ENCODE results near the gene TDRD10. TPM values are rescaled to one million over a fixed set of nuclear protein-coding genes. Genes with fewer than 3 reads are reported as not detected.

Gene TDRD10
- polyA plus RNA-seq, 3 donors, result not detected

DNA sequence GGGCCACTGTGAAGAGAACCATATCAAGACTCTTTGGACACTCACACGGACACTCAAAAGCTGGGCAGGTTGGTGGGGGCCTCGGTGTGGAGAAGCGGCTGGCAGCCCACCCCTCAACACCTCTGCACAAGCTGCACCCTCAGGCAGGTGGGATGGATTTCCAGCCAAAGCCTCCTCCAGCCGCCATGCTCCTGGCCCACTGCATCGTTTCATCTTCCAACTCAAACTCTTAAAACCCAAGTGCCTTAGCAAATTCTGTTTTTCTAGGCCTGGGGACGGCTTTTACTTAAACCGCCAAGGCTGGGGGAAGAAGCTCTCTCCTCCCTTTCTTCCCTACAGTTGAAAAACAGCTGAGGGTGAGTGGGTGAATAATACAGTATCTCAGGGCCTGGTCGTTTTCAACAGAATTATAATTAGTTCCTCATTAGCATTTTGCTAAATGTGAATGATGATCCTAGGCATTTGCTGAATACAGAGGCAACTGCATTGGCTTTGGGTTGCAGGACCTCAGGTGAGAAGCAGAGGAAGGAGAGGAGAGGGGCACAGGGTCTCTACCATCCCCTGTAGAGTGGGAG, 36.3 kb upstream of the TDRD10 start:
- Histone ChIP-seq H3K4me1 (ENCODE audit: control insufficient read depth in 1 of 2, insufficient read depth in 2 of 2, low read length in 2 of 2) (peaks cover 33 to 39% of the 10 kb centered on the region in 2 donors), H3K4me3 (replicated peaks in 1 of 3; ENCODE audit: low read depth in 2 of 3, low read length in 3 of 3) (no peak overlapping the region), H3K27me3 (ENCODE audit: control insufficient read depth in 2 of 2, insufficient read depth in 2 of 2, low read length in 2 of 2) (no peaks in the 10 kb centered on the region), H3K36me3 (replicated peaks in 1 of 2; ENCODE audit: control insufficient read depth in 1 of 2, insufficient read depth in 2 of 2, low read length in 2 of 2) (peaks cover 38 to 66% of the 10 kb centered on the region in 2 donors), H2AFZ (ENCODE audit: insufficient read depth, low read depth, low read length, poor library complexity, severe bottlenecking) (no peak overlapping the region), H3K9ac (ENCODE audit: insufficient read depth, low read length, poor library complexity, severe bottlenecking) (peak overlapping the region; percentile 0), H3K79me2 (ENCODE audit: insufficient read depth, low read length) (peaks cover 27% of the 10 kb centered on the region), H3K9me3 (replicated peaks in 1 of 2; ENCODE audit: control insufficient read depth in 1 of 2, insufficient read depth in 1 of 2, low read length in 2 of 2) (no peaks in the 10 kb centered on the region), H4K20me1 (ENCODE audit: insufficient read depth, low read length) (peaks cover 74% of the 10 kb centered on the region), H3K27ac (ENCODE audit: low read depth in 1 of 2, low read length in 2 of 2) (peak overlapping the region; percentile 53 to 76), H3K4me2 (replicated peaks; ENCODE audit: extremely low read depth, low read length, poor library complexity, severe bottlenecking) (no peak overlapping the region)
- WGBS (ENCODE audit: insufficient coverage), result 98% methylated on average over 4 of the region's 8 CpGs
- no peak for TF ChIP-seq CTCF (IDR thresholded peaks at IDR 0.05)
- intact Hi-C loops (cut with micrococcal nuclease), result loop anchor here in 1 of 2 donors (2.0 kb wide), 1 partner anchor 13 kb away; no protein-coding TSS in a partner anchor
- no peak for DNase-seq
- H3K27ac Mint-ChIP-seq, result peak overlapping the region; percentile 68 to 91 (median 85)
- peaks cover 61 to 77% of the 10 kb centered on the region in 2 donors for H3K36me3 Mint-ChIP-seq
- no peaks in the 10 kb centered on the region for H3K9me3 Mint-ChIP-seq
- H3K27me3 Mint-ChIP-seq (ENCODE audit: low read depth in 3 of 3), result no peaks in the 10 kb centered on the region
- H3K4me1 Mint-ChIP-seq, result peaks cover 46% of the 10 kb centered on the region
- no peak overlapping the region for H3K4me3 Mint-ChIP-seq

- H3K4me1 ChIP-seq (ENCODE audit: control insufficient read depth in 1 of 2, insufficient read depth in 2 of 2, low read length in 2 of 2), result peaks cover 33 to 39% of the 10 kb centered on the region in 2 donors
- peak overlapping the region; percentile 53 to 76 for H3K27ac ChIP-seq (ENCODE audit: low read depth in 1 of 2, low read length in 2 of 2)
- H3K27ac Mint-ChIP-seq, result peak overlapping the region; percentile 68 to 91 (median 85)
- no peak for TF ChIP-seq CTCF (IDR thresholded peaks at IDR 0.05)
- no CpG with 5 or more reads among the region's 3 CpGs for WGBS (ENCODE audit: insufficient coverage)
- no peak overlapping the region for H3K4me3 ChIP-seq (replicated peaks in 1 of 3; ENCODE audit: low read depth in 2 of 3, low read length in 3 of 3)
- H3K27me3 Mint-ChIP-seq (ENCODE audit: low read depth in 3 of 3), result no peaks in the 10 kb centered on the region
- H3K9me3 ChIP-seq (replicated peaks in 1 of 2; ENCODE audit: control insufficient read depth in 1 of 2, insufficient read depth in 1 of 2, low read length in 2 of 2), result no peaks in the 10 kb centered on the region
- no peaks in the 10 kb centered on the region for H3K9me3 Mint-ChIP-seq
- intact Hi-C loops (cut with micrococcal nuclease), result loop anchor here in 1 of 2 donors (2.0 kb wide), 1 partner anchor 13 kb away; no protein-coding TSS in a partner anchor
- no peak overlapping the region for H2AFZ ChIP-seq (ENCODE audit: insufficient read depth, low read depth, low read length, poor library complexity, severe bottlenecking)
- H3K36me3 Mint-ChIP-seq, result peaks cover 57 to 72% of the 10 kb centered on the region in 2 donors
- peaks cover 33 to 61% of the 10 kb centered on the region in 2 donors for H3K36me3 ChIP-seq (replicated peaks in 1 of 2; ENCODE audit: control insufficient read depth in 1 of 2, insufficient read depth in 2 of 2, low read length in 2 of 2)
- no peak for DNase-seq
- H4K20me1 ChIP-seq (ENCODE audit: insufficient read depth, low read length), result peaks cover 74% of the 10 kb centered on the region
- no peak overlapping the region for H3K4me2 ChIP-seq (replicated peaks; ENCODE audit: extremely low read depth, low read length, poor library complexity, severe bottlenecking)
- H3K9ac ChIP-seq (ENCODE audit: insufficient read depth, low read length, poor library complexity, severe bottlenecking), result peak overlapping the region; percentile 0
- H3K4me1 Mint-ChIP-seq, result peaks cover 48% of the 10 kb centered on the region
- H3K27me3 ChIP-seq (ENCODE audit: control insufficient read depth in 2 of 2, insufficient read depth in 2 of 2, low read length in 2 of 2), result no peaks in the 10 kb centered on the region
- H3K79me2 ChIP-seq (ENCODE audit: insufficient read depth, low read length), result peaks cover 27% of the 10 kb centered on the region
- no peak overlapping the region for H3K4me3 Mint-ChIP-seq
These were observed 35.8 kb upstream of the TDRD10 start for GRCh38 chr1:154466206-154466605.
